HG03196 (cell line): Measurements from ENCODE around the gene GPC3.

Experiments
- ATAC-seq: cut with Tn5 transposase; IDR thresholded peaks from one replicate; pipeline ENCODE4 v1.9.1; 2021; ENCODE audit not compliant: unreplicated experiment

The GPC3 gene

DNA sequence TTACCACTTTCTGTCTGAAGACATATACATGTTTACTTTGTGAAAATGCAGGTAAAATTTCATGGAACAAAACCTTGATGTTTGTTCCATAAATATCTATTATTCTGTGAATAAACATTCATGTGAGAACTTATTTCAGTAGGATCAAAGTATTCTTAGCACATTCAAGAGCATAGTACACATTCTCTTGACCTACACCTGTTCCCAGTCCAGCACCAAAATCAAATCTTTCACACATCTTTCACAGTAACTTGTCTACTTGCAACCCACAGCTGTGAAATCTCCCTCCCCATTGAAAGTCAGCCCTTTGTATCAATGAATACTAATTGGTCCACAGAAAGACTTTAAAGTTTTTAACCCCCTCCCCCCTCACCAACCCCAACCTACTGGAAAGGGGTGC, 283.2 kb downstream of the GPC3 start:
- ATAC-seq: no peak

DNA sequence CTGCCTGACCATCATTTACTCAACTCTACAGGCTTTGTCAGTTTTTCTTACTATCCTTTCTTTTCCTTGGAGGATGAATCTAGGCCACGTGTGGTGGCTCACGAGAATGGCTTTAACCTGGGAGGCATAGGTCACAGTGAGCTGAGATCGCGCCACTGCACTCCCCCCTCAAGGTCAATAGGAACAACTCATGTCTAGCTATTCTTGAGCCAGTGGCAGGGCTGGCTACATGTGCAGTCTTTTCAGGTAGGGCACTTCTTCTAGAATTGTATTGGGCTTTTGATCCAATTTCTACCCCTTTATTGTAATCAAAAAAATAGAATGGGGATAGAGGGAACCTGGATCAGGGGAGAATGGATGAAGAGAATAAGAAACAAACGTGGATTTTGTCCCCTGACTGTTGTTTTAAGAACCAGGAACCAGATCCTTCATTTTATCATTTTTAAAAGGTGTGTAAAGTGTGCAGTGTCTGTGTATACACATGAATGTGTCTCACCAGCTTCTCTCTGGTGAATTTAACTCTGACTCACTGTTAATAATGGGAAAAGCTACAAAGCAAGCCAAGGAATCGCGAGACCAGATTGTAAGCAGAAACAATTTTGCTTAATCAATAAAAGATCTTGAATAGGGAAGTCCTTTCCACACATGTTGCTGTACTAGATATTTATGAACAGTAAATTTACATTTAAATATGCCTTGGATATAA, 286.2 kb downstream of the GPC3 start:
- ATAC-seq: no peak

DNA sequence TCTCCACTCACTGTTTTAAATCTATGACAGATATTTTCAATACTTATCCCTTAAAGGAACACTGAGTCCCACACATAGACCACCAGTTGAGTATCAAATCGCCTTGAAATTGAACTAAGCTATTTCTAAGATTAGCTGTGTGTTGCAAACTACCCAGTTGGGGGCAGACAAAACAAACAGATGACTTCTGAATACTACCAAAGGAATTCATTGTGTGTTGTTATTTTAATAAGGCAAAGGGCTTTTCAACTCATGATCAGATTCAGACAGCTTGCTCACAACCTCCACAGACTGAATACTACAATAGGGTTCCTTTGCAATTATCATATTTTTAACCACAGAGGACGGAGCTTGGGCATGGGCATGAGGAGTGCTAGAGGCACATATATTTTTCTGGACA, 287.1 kb downstream of the GPC3 start:
- no peak for ATAC-seq

DNA sequence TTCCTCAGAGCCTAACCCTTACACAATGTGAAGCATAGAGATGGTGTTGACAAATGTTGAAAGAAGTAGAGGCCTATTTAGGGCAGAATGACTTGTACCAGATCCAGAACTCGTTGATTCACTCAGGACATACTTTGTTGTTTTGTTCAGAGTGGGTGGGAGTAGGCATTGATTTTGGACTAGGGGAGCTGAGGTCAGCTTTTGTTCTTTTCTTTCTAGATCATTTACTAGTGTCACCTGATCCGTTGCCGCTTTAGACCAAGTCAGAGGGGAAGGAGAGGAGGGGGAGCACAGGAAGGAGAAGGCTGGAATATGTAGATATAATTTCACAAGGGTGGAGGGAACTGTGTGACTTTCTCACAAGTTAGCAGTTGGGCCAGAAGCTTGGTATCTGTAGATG, 287.7 kb downstream of the GPC3 start:
- no peak for ATAC-seq

DNA sequence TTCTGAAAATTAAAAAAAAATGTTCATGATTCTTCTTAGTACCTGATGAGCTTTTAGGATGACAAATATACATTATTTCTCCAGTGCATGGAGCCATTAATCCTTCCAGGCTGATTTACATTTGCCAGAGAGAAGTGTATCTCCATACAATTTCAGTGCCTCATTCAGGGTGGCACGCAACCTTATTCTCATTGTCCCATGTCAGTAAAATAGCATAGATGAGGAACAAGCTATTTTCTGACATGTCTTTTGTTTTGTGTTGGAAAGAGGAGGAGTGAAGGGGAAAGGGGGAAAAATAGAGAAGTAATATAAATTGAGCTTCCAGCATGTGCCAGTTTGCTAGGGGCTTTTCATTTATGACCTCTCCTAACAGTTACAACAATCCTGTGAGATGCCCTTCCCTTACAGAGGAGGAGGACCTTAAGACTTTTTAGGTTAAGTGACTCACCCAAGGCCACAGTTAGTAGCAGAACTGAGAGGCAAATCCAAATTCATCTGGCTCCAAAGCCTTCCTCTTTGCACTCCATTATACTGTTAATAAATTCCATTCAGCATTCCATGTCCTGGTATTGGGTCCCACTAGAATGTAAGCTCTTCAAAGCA, 295.3 kb downstream of the GPC3 start:
- no peak for ATAC-seq

DNA sequence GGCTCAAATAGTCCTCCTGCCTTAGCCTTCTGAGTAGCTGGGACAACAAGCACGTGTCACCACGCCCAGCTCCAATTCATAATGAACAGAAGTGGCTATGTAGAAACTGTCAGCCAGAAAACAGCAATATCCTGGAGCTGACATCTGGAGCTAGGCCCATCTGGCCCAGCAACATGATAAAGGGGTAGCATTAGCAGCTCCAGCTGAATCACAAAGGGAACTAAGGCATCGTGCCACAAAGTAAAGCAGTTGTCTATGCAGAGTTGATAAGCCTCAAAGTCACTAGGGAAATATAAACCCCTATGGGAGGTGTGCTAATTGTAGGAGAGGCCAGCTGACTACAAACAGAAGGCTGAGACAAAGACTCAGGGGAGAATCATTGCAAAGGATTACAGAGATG, 299.6 kb downstream of the GPC3 start:
- no peak for ATAC-seq

DNA sequence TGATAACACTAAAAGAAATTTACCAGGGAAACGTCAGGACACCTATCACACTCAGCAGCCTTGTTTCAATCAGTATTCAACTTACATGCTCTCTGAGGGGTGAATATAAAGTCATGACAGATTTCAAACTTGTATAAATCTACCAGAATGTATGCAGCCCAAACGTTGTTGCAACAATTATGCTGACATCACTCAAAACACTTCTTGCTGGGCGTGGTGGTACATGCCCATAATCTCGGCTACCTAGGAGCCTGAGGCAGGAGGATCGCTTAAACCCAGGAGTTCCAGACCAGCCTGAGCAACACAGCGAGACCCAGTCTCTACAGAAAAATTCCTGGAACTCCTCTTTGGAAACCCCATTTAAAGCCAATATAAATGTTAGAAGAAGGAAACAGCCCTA, 303.5 kb downstream of the GPC3 start:
- no peak for ATAC-seq

DNA sequence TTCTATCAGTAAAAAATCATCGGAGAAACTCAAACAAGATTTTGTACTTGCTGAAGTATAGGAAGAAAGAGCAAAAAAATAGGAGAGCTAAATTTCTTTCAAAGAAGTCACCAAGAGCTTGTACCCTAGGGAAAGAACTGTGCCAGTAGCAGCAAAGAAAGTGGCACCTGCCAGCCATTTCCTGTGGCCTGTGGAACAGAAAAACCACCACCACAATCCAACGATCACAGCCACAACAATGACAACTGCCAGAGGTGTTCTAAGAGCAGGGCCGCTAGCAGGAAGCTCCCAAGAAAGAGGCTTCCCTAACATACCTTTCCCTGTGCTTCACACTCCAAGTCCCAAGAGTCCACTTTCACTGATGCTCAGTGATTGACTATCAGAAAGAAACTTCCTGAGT, 304.0 kb downstream of the GPC3 start:
- ATAC-seq: no peak

DNA sequence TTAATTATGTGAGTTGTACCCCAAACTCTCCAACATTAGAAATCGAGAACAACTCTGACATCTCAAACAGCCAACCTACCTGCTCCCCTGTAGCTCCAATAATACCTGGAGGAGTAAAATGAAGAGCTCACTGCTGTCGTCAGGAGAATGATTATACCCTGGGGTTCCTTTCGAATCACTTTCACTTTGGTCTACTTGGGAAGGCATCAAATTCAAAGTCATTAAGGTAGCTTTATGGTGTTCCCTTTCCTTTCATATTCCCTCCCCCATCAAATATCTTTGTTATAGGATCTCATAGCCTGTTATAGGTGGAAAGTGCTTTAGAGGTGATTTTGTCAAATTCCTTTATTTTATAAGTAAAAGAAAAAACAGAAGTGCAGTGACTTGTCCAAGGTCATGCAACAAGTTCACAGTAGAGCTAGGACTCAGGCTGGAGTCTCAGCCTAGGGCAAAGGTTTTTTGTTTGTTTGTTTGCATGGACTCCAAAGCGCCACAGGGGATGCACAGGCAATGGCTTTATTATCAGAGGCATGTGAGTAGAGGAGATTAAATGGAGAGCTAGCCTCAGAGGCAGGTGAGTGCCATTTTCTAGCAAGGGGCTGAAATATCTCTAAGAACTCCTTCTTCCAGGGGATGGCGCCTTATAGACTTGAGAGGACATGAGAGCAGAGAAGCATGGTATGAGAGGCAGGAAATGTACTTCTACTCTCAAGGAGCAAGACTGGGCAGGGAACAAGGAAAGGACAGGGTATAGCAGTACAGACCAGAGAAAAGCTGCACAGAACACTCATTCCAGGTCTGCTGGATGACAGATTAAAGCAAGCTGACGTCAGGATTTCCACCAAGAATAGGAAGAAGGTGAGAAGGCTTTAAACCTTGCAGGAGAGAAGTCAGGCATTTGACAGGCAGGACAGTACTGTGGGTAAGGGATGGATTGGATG, 308.0 kb downstream of the GPC3 start:
- ATAC-seq: no peak

DNA sequence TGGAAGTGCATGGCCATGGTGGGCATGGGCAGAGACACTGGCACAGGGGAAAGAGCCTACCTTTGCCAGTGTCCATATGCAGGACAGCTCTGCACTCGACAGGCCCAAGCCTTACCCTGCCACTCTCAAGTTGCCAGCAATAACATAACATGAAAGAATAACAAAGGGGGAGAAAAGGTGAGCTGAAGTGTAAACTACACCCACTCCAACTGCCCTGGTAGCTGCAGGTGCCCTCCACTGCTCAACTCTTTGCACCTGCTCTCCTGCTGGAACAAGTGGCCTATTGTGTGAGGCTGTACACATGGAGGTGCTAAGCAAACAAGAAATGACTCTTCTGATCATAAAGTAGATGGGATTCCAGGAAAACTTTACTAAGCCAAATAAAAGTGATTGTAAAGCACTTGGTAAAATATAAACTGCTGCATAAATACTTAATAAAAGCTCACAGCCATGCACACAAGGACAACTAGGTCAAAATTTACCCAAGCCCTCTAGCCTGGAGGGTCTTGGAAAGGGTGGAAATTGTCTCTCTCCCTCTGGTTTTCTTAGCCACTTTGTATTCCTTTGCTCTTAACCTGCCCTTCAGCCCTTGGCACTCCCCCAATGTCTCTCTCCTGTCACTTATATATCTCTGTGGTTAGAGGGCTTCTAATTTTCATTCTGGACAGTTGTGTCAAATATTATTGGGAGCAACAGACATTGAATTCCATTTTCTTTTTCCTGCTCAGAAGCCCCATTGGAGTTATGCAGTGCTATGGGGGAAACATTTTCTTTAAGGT, 308.9 kb downstream of the GPC3 start:
- ATAC-seq: no peak

DNA sequence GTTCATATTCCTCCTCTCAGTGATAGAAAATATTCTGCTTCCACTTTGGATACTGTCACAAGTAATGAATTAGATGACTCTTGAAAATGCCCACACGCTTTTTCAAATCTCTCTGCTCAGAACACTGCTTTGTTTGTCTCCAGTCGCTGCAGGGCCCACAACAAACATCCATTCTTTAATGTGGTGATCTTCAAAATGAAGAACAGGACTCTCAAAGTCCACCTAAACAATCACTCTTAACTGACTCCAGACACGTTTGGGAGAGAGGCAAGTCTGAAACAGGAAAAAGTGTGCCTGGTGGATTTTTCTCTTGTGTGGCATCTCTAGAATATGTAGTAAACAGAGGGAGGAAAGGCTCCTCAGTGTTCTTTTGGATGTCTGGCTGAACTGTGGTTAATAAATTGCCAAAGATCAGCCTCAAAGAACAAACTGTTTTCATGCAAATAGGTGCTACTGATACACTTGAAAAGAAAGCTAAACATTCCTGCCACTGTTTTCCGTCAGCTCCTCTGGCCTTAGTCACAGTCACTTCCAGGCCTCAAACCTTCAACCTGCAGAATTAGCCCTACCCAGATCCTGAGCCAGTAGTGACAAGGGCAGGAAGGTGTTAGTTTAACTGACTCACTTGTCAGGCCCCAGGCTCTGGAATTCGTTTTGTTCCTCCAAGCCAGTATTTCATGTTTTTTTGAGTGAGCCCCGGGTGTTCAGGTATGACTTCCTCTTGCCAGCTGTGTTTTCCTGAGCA, 310.5 kb downstream of the GPC3 start:
- ATAC-seq: no peak

DNA sequence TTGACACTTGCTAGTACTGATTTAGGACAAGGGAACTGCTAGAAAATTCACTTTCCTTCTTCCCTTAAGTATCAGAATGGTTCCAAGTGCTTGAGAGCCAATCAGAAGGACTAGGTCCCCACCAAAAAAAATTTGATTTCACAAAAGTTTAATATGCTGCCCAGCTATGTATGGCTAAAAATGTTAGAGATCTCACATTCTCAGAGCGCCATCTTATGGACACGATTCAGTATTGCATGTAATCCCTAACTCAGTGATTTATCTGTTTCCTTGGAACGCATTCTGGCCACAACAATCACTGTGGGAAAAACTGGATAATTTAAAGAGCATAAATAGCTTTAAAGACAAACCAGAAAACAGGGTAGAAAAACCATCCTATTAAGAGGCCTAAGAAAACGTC, 315.0 kb downstream of the GPC3 start:
- no peak for ATAC-seq

DNA sequence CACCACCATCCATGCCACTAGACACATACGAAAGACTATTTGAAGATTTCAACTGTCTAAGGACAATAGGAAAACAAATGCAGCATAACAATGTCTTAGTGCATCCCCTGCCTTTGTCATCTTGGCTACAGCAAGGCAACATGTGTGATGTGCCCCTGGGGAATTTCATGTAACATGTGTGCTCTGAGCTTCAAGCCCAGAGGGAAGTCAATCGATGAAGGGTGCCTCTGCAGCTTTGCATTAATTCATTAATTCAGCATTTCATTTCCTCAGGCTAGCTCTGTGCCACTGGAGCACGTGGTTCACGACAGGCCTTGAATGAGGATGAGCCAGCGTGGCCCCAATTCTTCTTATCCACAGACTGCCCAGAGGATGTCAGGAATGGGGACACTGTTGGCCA, 316.2 kb downstream of the GPC3 start:
- no peak for ATAC-seq

DNA sequence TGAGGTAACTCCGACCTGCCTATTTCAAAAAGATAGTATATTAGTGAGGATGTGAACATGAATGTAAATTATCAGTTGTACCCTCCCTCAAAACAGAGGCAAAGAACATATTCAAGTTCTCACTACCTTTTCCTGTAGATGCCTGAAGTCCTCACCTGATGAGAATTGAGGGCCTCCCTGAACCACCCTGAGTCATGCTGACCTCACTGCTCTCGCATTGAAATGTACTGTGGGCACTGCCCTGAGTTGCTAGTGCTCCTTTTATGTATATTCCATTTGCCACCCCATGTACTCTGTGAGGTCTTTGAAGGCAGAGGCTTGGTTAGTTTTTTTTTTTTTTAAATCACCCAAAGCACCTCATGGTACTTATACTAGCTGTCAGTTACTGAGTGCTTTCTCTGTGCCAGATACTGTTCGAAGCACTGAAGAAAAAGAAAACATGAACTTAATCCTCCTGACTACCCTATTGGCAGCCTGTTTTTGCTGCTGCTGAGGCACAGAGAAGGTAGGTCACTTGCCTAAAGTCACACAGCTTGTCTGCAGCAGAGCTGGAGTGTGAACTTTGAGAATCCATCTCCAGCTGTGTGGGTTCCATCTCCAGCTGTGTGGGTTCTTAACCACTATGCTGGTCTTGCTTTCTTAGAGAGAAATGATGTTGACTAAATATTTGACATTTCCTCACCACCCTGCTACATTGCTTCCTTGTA, 317.0 kb downstream of the GPC3 start:
- no peak for ATAC-seq

DNA sequence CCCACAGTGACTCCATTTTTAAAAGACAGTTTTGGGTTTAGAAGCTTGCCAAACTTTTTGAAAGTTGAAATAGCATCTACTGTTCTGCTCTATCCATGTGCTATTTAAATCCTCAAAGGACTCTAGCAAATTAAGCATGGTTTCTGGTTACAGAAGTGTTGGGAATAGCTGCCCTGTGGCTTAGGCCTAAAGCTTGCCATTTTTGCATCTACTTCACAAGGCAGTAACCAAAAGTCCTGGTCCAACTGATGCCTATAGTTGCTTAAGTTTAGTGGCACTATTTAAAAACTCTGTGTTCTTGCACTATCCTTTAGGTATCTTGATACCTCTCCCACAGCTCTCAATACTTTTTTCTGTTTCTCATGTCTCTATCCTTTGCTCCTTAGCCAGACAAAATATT, 319.1 kb downstream of the GPC3 start:
- no peak for ATAC-seq

DNA sequence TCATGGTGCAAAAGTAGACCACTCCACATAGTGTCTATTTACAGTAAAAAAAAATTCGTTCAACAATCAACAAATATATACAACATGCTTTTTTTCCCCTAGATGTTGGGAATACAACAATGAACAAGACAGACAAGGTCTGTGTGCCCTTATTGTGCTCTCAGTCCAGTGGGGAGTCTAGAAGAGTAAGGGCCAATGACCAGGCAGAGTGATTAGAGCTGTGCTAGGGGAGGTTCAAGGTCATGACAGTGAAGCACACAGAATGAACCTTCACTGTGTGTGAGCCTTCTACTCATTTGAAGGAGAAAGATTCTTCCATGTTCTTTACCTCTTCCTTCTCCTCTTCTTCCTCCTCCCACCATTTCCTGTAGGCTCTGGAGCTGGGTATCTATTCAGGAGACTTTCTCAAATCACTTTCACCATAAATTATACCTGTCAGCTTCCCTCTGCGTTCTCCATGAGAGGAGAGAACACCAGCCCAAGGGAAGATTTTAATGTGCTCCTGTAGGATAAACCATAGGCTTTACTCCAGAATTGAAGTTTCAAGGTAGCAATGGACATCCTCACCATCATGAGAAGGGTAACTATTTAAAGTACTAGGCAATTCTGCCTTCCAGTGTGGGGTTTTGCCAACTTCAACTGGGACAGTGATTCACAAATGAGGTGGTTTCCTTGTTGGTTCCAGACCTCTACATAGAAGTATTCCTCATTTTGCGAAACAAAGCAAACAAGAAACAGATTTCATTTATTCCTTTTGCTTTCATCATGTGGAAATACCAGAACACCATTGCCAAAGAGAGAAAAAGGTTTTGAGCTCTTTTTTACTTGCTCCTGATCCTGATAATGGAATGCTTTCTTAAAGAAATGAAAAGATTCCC, 323.2 kb downstream of the GPC3 start:
- no peak for ATAC-seq

DNA sequence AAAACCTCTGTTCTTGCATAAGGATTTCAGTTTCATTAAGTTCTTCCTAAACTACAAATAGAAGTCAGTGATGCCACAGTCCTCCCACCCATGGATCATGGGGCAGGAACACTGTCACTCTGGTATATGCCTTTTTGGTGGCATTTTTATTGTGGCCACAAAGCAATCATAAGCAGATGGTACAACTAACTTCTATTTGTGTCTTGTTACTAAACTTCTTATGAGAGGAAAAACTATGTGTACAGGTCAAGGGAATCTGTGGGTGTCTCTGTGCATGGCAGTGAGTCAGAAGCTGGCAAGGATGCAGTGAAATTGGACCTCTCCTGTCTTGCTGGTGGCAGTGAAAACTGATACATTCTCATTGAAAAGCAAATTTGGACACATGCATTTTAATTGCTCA, 325.1 kb downstream of the GPC3 start:
- no peak for ATAC-seq

DNA sequence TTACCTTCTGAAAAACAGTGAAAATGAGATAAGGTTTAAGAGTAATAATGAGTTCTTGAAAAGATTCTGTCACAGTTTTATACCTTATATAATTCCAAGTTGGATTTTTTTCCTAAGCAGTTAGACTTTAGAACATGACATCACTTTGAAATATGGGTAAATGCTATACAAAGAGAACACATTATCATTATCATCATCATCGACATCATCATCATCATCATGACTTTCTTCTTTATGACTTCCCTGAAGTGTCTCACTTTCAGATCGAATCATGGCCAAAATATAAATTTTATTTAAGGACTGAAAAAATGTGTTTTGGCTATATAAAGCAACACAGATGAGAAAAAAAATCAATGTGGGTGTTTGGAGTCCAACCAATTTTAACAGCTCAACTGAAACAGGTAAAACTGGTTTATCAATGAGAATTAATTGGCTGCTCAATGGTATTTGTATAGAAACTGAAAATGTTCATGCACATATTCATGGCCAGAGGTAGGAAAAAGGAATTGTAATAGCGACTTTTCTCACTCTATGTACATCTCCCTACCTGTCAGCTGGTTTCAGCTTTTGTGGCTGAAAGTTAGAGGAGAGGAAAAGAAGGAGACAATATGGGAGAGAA, 327.0 kb downstream of the GPC3 start:
- no peak for ATAC-seq
